Spleen (tissue), 11 donors: ENCODE measurements around the gene ERC2. TPM values are rescaled to one million over a fixed set of nuclear protein-coding genes. Genes with fewer than 3 reads are reported as not detected.

Experiments used
- DNase-seq: peaks from one replicate; pipeline ENCODE4 v3.0.0-alpha.2; 2020
- H3K27ac ChIP-seq, 8 donors: fragments of 200-600 bp; sonication (generic) in 7 of 8; 1 replicate in 4 of 8; 2 replicates in 4 of 8; pipeline versions ENCODE4 v1.5.0 to v1.8.0; 2016 to 2021; ENCODE audit warnings: inconsistent platforms in 4 of 8, mild to moderate bottlenecking in 4 of 8, moderate library complexity in 1 of 8
- H3K27me3 ChIP-seq, 7 donors: fragments of 200-600 bp; sonication (generic) in 6 of 7; replicated peaks in 1 of 7; 1 replicate in 4 of 7; 2 replicates in 3 of 7; pipeline versions ENCODE4 v1.5.0 to v1.8.0; 2016 to 2021; ENCODE audit warnings: inconsistent platforms in 3 of 7, mild to moderate bottlenecking in 1 of 7
- H3K36me3 ChIP-seq, 6 donors: fragments of 200-600 bp; sonication (generic) in 5 of 6; 1 replicate in 4 of 6; 2 replicates in 2 of 6; pipeline versions ENCODE4 v1.5.0 to v1.8.0; 2016 to 2021; ENCODE audit warnings: inconsistent platforms in 2 of 6
- H3K4me1 ChIP-seq, 6 donors: fragments of 200-600 bp; sonication (generic) in 5 of 6; 1 replicate in 3 of 6; 2 replicates in 3 of 6; pipeline versions ENCODE4 v1.5.0 to v1.8.0; 2016 to 2021; ENCODE audit warnings: inconsistent platforms in 3 of 6
- H3K4me3 ChIP-seq, 8 donors: fragments of 200-600 bp; sonication (generic) in 7 of 8; 1 replicate in 4 of 8; 2 replicates in 4 of 8; pipeline versions ENCODE4 v1.5.0 to v1.8.0; 2016 to 2021; ENCODE audit warnings: inconsistent platforms in 4 of 8, mild to moderate bottlenecking in 4 of 8, moderate library complexity in 2 of 8
- H3K9me3 ChIP-seq, 8 donors: fragments of 200-600 bp; sonication (generic) in 7 of 8; 1 replicate in 4 of 8; 2 replicates in 4 of 8; pipeline versions ENCODE4 v1.5.0 to v1.8.0; 2016 to 2021; ENCODE audit warnings: inconsistent platforms in 4 of 8
- POLR2A ChIP-seq, 3 donors: fragments of 450-650 bp; IDR thresholded peaks; one replicate each; pipeline ENCODE4 v1.5.1; 2017; ENCODE audit warnings: antibody characterized with exemption in 3 of 3, mild to moderate bottlenecking in 1 of 3
- POLR2AphosphoS5 ChIP-seq, 3 donors: sonication (generic); formaldehyde crosslinking; IDR thresholded peaks; one replicate each; pipeline ENCODE4 v1.5.1; 2017; ENCODE audit warnings: antibody characterized with exemption in 3 of 3
- WGBS, 5 donors: extraction: QIAGEN DNeasy Blood & Tissue Kit in 3 of 5; methylation state at CpG; one replicate each; pipeline versions ENCODE4 v1.1.5 to v1.1.7; 2013 to 2018; 5-methylcytosine and 5-hydroxymethylcytosine counted together
- intact Hi-C: fragments of 100-400 bp; cut with DNase I; formaldehyde crosslinking; loops from one replicate; pipeline ENCODE4 v1.15.0; 2023; ENCODE audit warnings: low total_unique reads
- polyA plus RNA-seq, 3 donors: library from polyadenylated mRNA; stranded (reverse); fragments of 200-250 nt; gene quantifications; one replicate each; pipeline ENCODE4 v1.2.1, GENCODE V29; 2013
- total RNA-seq, 7 donors: library from RNA; depleted of rRNA in 3 of 7; stranded (reverse); fragments of >200 nt in 3 of 7; fragmentation: NEBNext Ultra II Directional in 4 of 7; extraction: Animal tissue kit (Norgen Biotek cat#: 25700) in 4 of 7; gene quantifications; one replicate each; pipeline versions ENCODE4 v1.1.0 to v1.2.1, GENCODE V29; 2016 to 2021
- TF ChIP-seq, protein P1 (sequence below), 11 experiments: fragments of 200-600 bp in 7 of 11; fragments of 450-650 bp in 4 of 11; sonication (generic) in 4 of 11; IDR thresholded peaks in 8 of 11; conservative IDR thresholded peaks in 3 of 11; 1 replicate in 7 of 11; 2 replicates in 4 of 11; pipeline versions ENCODE4 v1.4.0 to v1.8.0; 2016 to 2021; ENCODE audit warnings: antibody characterized with exemption in 11 of 11, inconsistent platforms in 4 of 11, mild to moderate bottlenecking in 1 of 11
- donor health status: healthy with polysubstance abuse.
- donor health status: DM: no; HTN: no; CAD: no; lungs with moderate emphysema.
- donor health status: DM: no; HTN: no; CAD: no.
- donor health status: Bipolar disorder and iron deficiency.
- donor health status: healthy.
- donor health status: DM: no; HTN: no; CAD: no.
- donor health status: DM: yes; HTN: yes; CAD: no.

Gene ERC2
- total and polyA plus RNA-seq, 10 donors = 0.04 to 4.9 (median 0.39) TPM

DNA sequence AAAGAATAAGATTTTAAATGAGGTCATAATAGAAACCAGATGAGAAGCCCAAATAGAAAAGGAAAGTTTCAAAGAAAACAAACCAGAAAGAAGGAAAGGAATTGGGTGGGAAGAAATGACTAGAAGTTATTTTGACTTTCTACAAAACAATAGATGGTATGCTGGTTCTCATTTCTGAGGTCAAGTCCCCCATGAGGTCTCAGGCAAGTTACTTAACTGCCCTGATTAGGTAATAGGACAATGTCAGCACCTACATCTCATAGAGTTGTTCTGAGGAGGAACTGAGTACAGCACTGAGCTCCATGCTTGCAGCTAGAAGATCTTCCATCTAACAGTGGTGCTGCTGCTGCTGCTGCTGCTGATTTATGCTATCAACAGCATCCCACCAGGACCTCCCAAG is 185.9 kb downstream of the ERC2 start:
- H3K27me3 ChIP-seq = peaks cover 0 to 7% (median 0%) of the 10 kb centered on the region in 7 donors
- H3K27ac ChIP-seq = no peak overlapping the region
- H3K4me1 ChIP-seq = no peaks in the 10 kb centered on the region
- no peak for DNase-seq
- intact Hi-C loops = no loop called here
- H3K36me3 ChIP-seq = no peaks in the 10 kb centered on the region
- H3K9me3 ChIP-seq = no peaks in the 10 kb centered on the region
- TF ChIP-seq POLR2AphosphoS5 (IDR thresholded peaks at IDR 0.05) (no peak), POLR2A (IDR thresholded peaks at IDR 0.05) (no peak)
- TF ChIP-seq, protein P1, sequence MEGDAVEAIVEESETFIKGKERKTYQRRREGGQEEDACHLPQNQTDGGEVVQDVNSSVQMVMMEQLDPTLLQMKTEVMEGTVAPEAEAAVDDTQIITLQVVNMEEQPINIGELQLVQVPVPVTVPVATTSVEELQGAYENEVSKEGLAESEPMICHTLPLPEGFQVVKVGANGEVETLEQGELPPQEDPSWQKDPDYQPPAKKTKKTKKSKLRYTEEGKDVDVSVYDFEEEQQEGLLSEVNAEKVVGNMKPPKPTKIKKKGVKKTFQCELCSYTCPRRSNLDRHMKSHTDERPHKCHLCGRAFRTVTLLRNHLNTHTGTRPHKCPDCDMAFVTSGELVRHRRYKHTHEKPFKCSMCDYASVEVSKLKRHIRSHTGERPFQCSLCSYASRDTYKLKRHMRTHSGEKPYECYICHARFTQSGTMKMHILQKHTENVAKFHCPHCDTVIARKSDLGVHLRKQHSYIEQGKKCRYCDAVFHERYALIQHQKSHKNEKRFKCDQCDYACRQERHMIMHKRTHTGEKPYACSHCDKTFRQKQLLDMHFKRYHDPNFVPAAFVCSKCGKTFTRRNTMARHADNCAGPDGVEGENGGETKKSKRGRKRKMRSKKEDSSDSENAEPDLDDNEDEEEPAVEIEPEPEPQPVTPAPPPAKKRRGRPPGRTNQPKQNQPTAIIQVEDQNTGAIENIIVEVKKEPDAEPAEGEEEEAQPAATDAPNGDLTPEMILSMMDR (IDR thresholded peaks at IDR 0.05 in 8 of 11, conservative IDR thresholded peaks at IDR 0.05 in 3 of 11) = no peak
- no peak overlapping the region for H3K4me3 ChIP-seq

DNA sequence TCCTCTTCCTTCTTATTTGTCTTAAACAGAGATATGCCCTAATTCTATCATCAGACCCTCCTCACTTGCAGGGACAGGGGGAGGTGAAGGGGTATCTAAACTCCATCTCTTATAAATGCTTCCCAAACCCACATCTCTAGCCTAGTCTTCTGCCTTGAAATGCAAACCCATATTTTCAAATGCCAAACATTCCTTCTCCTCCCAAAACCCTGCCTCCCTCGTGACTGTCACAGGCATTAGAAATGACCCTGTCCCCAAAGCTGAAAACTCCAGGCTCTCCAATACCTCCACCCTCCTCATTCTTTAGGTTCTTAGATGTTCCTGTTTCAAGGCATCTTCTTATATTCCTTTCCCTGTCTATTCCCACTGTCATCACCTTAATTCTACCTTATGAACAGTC is 191.0 kb downstream of the ERC2 start:
- intact Hi-C loops = no loop called here
- Histone ChIP-seq H3K4me1 (no peaks in the 10 kb centered on the region), H3K36me3 (no peaks in the 10 kb centered on the region), H3K27me3 (no peaks in the 10 kb centered on the region), H3K27ac (no peak overlapping the region), H3K9me3 (no peaks in the 10 kb centered on the region), H3K4me3 (no peak overlapping the region)
- WGBS, 5 donors = 49 to 71% (median 61%) methylated on average over 1 of the region's 1 CpG
- no peak for DNase-seq
- TF ChIP-seq POLR2AphosphoS5 (IDR thresholded peaks at IDR 0.05) (no peak), POLR2A (IDR thresholded peaks at IDR 0.05) (no peak)
- TF ChIP-seq, protein P1 (IDR thresholded peaks at IDR 0.05 in 8 of 11, conservative IDR thresholded peaks at IDR 0.05 in 3 of 11) = no peak

DNA sequence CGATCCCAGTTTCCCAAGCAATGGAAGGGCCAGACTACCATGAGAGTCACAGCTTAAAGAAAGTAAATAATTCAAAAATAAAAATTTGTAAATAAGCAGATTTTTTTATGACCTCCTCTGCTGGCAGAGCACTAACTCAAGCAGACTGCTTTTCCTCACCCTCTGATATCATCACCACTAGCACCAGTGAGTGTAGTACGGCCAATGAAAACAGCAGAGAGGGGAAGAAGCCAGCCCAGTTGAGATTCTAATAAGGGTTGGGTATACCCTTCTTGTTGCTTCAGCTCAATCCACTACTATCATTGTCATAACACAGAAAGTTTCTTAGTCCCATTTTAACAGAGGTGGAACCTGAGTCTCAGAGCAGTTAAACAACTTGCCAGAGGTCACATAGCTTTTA is 193.1 kb downstream of the ERC2 start:
- H3K27ac ChIP-seq = no peak overlapping the region
- 73 to 89% (median 79%) methylated on average over 2 of the region's 2 CpGs for WGBS, 5 donors
- H3K4me3 ChIP-seq = no peak overlapping the region
- no peaks in the 10 kb centered on the region for H3K36me3 ChIP-seq
- no peak for DNase-seq
- no peak for TF ChIP-seq POLR2AphosphoS5 (IDR thresholded peaks at IDR 0.05)
- TF ChIP-seq, protein P1 (IDR thresholded peaks at IDR 0.05 in 8 of 11, conservative IDR thresholded peaks at IDR 0.05 in 3 of 11) = no peak
- no peaks in the 10 kb centered on the region for H3K9me3 ChIP-seq
- intact Hi-C loops = no loop called here
- no peaks in the 10 kb centered on the region for H3K4me1 ChIP-seq
- H3K27me3 ChIP-seq = no peaks in the 10 kb centered on the region

DNA sequence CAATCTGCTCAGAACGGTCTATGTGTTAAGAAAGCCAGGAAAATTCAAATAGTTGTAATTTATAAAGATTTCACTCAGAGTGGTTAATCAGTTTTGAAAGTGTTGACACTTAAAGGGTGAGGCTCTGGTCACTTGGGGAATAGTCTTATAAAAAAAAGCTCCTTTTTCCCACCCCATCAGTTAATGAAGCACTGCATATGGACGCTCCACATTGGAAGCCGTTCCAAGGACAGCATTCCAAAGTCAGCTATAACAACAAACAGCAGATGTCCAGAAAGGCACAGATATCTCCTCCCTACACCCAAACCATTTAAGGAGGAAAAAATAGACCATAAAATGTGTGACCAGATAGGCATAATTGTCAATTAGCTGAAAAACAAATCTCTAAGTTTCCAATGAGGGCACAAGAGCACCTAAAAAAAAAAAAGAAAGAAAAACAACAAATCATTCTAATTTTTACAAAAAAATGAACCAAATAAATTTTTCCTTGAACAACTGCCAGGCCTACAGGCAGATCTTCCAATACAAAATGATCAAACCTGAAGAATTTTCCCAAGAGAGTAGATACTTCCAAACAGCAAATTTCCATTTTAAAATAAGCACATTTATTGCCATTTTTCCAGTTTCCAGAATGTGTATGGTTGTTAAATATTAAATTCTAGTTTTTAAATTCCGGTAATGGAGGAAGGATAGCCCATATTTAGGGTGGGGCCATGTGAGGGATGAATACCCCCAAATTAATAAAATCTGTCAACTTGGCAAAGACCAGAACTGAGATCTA is 198.3 kb downstream of the ERC2 start:
- Histone ChIP-seq H3K27ac (no peak overlapping the region), H3K36me3 (no peaks in the 10 kb centered on the region), H3K27me3 (no peaks in the 10 kb centered on the region), H3K9me3 (peaks cover 0 to 4% (median 0%) of the 10 kb centered on the region in 8 donors), H3K4me3 (no peak overlapping the region), H3K4me1 (no peaks in the 10 kb centered on the region)
- no peak for DNase-seq
- 66 to 81% (median 75%) methylated on average over 4 of the region's 4 CpGs for WGBS, 5 donors
- intact Hi-C loops = no loop called here
- TF ChIP-seq POLR2A (IDR thresholded peaks at IDR 0.05) (no peak), POLR2AphosphoS5 (IDR thresholded peaks at IDR 0.05) (no peak)
- TF ChIP-seq, protein P1 (IDR thresholded peaks at IDR 0.05 in 8 of 11, conservative IDR thresholded peaks at IDR 0.05 in 3 of 11) = no peak
